HG03520 (cell line): ENCODE measurements around the gene NCS1.

Source experiments
- ATAC-seq: cut with Tn5 transposase; IDR thresholded peaks from one replicate; pipeline ENCODE4 v1.9.1; 2021; ENCODE audit warnings: mild to moderate bottlenecking, moderate library complexity; ENCODE audit not compliant: unreplicated experiment

The NCS1 gene

GRCh38 chr9:130172161-130172857 is at the start of gene NCS1:
TSS of gene NCS1 (plus strand) at chr9:130172404. CDS start at chr9:130172664, 260 bp downstream.
- no peak for ATAC-seq

- ATAC-seq = no peak
Measured at GRCh38 chr9:130122456-130122855, 49.7 kb upstream of the NCS1 start.

GRCh38 chr9:130124085-130124860 is 47.9 kb upstream of the NCS1 start:
- no peak for ATAC-seq

- ATAC-seq = no peak
Measured at GRCh38 chr9:130126721-130127433, 45.3 kb upstream of the NCS1 start.

GRCh38 chr9:130128251-130128650 is 44.0 kb upstream of the NCS1 start:
- no peak for ATAC-seq

- ATAC-seq = peak; percentile 61
Measured at GRCh38 chr9:130128733-130129431, 43.3 kb upstream of the NCS1 start.

GRCh38 chr9:130129432-130130061 is 42.7 kb upstream of the NCS1 start:
- no peak for ATAC-seq

- ATAC-seq = no peak
Measured at GRCh38 chr9:130132746-130133145, 39.5 kb upstream of the NCS1 start.

- no peak for ATAC-seq
Measured at GRCh38 chr9:130137081-130137640, 35.0 kb upstream of the NCS1 start.

GRCh38 chr9:130137641-130138081 is 34.5 kb upstream of the NCS1 start:
- ATAC-seq = no peak

GRCh38 chr9:130138171-130138653 is 34.0 kb upstream of the NCS1 start:
- no peak for ATAC-seq

GRCh38 chr9:130138791-130139190 is 33.4 kb upstream of the NCS1 start:
- ATAC-seq = no peak

GRCh38 chr9:130139251-130139650 is 33.0 kb upstream of the NCS1 start:
- no peak for ATAC-seq

- no peak for ATAC-seq
Measured at GRCh38 chr9:130140706-130141105, 31.5 kb upstream of the NCS1 start.

GRCh38 chr9:130142056-130142455 is 30.1 kb upstream of the NCS1 start:
- no peak for ATAC-seq

- no peak for ATAC-seq
Measured at GRCh38 chr9:130142641-130143040, 29.6 kb upstream of the NCS1 start.

- ATAC-seq = no peak
Measured at GRCh38 chr9:130143279-130143893, 28.8 kb upstream of the NCS1 start.

GRCh38 chr9:130143958-130144366 is 28.2 kb upstream of the NCS1 start:
- ATAC-seq = no peak

- no peak for ATAC-seq
Measured at GRCh38 chr9:130144703-130145102, 27.5 kb upstream of the NCS1 start.

GRCh38 chr9:130145658-130146057 is 26.5 kb upstream of the NCS1 start:
- no peak for ATAC-seq
